Measurements from ENCODE around the gene ZNRF2.

ZNRF2 gene

DNA sequence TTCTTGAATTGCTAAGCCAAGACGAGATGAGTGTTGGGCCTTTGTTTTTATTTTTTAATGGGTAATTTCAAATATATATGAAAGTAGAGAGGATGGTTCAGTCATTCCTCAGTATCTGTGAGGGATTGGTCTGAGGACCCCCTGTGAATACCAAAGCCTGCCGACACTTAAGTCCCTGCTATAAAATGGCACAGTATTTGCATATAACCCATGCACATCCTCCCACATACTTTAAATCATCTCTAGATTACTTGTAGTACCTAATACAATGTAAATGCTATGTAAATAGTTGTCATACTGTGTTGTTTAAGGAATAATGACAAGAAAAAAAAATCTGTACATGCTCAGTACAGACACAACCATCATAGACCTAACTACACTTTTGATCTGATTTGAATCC lies 120.8 kb downstream of the ZNRF2 start:
- Histone ChIP-seq H2AFZ (ENCODE audit: low read depth, low read length) (no peak overlapping the region), H3K4me1 (ENCODE audit: insufficient read depth, low read length) (no peaks in the 10 kb centered on the region), H3K4me3 (ENCODE audit: low read length) (no peak overlapping the region), H3K27me3 (ENCODE audit: insufficient read depth, low read length) (no peaks in the 10 kb centered on the region), H3K36me3 (ENCODE audit: insufficient read depth, low read length) (no peaks in the 10 kb centered on the region), H3K9me3 (ENCODE audit: low read length) (no peaks in the 10 kb centered on the region)

DNA sequence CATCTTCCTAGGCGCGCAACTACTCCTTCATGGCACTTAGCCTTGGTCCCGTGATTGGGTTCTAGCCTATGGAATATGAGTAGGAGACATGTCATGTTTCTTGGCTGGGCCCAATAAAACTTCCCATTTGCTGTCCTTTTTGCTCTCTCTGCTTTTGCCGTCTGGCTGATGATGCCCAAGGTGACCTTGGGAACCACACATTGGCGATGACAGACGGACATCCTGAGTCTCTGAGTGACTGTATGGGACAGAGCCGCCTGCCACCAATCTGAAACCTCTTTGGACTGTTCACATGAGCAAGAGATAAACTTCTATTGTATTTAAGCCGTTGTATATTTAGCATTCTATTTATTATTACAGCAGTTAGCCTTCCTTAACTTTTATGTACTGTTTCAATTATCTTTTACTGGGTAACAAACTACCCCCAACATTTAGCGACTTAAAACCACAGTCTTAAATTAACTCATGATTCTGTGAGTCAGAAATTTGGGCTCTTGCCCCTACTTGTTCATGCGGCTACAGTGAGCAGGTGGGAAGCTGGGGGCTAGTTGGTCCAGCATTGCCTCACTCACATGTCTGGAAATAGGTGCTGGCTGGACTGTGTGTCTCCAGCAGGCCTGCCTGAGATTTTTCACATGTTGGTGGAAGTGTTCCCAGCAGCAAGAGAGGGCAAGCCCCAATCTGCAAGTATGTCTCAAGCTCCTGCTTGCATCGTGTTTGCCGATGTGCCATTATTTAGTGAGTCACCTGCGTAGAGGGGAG lies 122.4 kb downstream of the ZNRF2 start:
- no peaks in the 10 kb centered on the region for H3K4me1 ChIP-seq (ENCODE audit: insufficient read depth, low read length)
- H2AFZ ChIP-seq (ENCODE audit: low read depth, low read length): no peak overlapping the region
- H3K4me3 ChIP-seq (ENCODE audit: low read length): no peak overlapping the region
- H3K9me3 ChIP-seq (ENCODE audit: low read length): no peaks in the 10 kb centered on the region
- H3K36me3 ChIP-seq (ENCODE audit: insufficient read depth, low read length): no peaks in the 10 kb centered on the region
- no peaks in the 10 kb centered on the region for H3K27me3 ChIP-seq (ENCODE audit: insufficient read depth, low read length)

DNA sequence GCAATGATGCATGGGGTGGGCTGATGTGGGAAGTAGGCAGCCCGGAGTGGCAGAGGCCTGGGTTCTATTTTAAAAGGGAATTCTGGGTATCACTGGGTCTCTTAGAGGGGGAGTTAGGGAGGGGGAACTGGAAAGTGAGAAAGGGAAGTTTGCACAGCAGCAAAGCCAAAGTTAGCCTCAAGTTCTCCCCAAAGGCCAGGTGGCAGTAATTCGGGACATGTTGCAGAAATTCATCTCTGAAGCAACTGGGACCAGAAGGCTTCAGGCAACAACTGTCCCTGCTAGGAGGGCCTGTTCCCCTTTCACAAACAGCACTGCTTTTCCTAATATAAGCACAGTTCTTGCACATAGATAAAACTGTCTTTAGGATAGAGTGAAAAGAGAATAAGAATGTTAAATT lies 126.8 kb downstream of the ZNRF2 start:
- H3K9me3 ChIP-seq (ENCODE audit: low read length): peaks cover 4% of the 10 kb centered on the region
- no peak overlapping the region for H3K4me3 ChIP-seq (ENCODE audit: low read length)
- no peaks in the 10 kb centered on the region for H3K36me3 ChIP-seq (ENCODE audit: insufficient read depth, low read length)
- no peaks in the 10 kb centered on the region for H3K27me3 ChIP-seq (ENCODE audit: insufficient read depth, low read length)
- no peaks in the 10 kb centered on the region for H3K4me1 ChIP-seq (ENCODE audit: insufficient read depth, low read length)
- no peak overlapping the region for H2AFZ ChIP-seq (ENCODE audit: low read depth, low read length)

DNA sequence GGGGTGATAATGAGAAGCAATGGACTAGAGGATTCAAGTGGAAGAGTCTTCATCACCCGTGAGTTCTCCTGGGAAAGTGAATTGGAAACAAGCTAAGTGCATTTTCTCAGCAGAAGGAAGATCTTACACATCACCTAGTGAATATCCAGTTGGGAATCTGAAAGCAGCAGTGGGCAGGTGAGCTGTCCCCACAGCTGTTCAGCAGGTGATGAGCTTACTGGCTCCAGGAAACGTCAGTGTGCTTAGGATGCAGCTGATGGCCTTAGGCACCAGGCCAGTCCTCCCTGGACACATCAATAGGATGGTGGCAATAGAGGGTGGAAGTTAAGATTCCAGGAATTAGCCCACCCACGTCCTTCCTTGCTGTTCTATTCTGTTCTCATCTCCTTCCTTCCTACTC lies 127.5 kb downstream of the ZNRF2 start:
- no peaks in the 10 kb centered on the region for H3K27me3 ChIP-seq (ENCODE audit: insufficient read depth, low read length)
- peaks cover 4% of the 10 kb centered on the region for H3K9me3 ChIP-seq (ENCODE audit: low read length)
- no peak overlapping the region for H3K4me3 ChIP-seq (ENCODE audit: low read length)
- no peak overlapping the region for H2AFZ ChIP-seq (ENCODE audit: low read depth, low read length)
- H3K4me1 ChIP-seq (ENCODE audit: insufficient read depth, low read length): no peaks in the 10 kb centered on the region
- H3K36me3 ChIP-seq (ENCODE audit: insufficient read depth, low read length): no peaks in the 10 kb centered on the region

DNA sequence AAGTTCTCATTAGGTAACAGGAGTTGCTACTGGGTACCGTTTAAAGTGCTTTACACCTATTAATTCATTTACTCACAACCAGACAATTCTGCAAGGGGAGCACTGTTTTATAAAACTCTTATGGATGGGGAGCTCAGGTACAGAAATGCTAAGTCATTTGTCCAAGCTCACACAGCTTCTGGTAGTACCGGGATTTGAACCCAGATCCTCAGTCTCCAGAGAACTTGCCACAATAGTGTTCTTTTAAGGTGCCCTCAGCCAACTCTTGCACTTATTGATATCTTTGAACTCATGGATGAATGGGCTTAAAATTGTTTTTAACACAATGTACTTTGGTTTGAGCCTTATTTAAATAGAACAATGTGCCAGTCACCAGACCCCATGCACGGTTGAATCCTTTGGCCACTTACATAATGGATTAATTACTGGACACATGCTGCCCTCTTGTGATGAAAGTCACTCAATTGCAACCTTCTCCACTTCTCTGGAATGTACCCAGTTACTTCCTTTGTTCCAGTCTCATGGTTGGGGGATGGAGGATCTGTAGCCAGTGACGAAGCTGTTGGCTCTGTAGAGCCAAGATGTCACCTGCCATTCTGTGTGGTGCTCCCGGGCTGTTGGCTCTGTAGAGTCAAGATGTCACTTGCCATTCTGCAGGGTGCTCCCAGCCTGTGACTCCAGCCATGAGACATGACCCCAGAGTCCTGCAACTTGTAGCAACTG lies 128.5 kb downstream of the ZNRF2 start:
- Histone ChIP-seq H3K4me3 (ENCODE audit: low read length) (no peak overlapping the region), H3K9me3 (ENCODE audit: low read length) (peaks cover 4% of the 10 kb centered on the region), H3K27me3 (ENCODE audit: insufficient read depth, low read length) (no peaks in the 10 kb centered on the region), H3K36me3 (ENCODE audit: insufficient read depth, low read length) (no peaks in the 10 kb centered on the region), H3K4me1 (ENCODE audit: insufficient read depth, low read length) (no peaks in the 10 kb centered on the region), H2AFZ (ENCODE audit: low read depth, low read length) (no peak overlapping the region)

DNA sequence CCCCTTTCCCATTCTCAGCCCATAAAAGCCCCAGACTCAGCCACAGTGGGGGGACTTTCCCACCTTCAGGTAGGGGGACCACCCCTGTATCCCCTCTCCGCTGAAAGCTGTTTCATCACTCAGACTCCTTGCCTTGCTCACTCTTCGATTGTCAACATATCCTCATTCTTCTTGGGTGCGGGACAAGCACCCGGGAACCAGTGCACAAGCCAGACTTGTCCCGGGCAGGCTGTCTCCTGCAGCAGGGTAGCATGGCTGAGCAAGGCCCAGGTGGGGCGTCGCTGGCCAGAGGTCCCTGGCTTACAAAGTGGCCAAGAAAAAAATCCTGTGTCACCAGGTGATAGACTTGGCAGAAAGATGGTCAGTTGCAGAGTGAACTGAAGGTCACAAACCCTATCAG lies 129.5 kb downstream of the ZNRF2 start:
- Histone ChIP-seq H3K27me3 (ENCODE audit: insufficient read depth, low read length) (no peaks in the 10 kb centered on the region), H3K4me3 (ENCODE audit: low read length) (no peak overlapping the region), H3K9me3 (ENCODE audit: low read length) (peaks cover 4% of the 10 kb centered on the region), H3K36me3 (ENCODE audit: insufficient read depth, low read length) (no peaks in the 10 kb centered on the region), H3K4me1 (ENCODE audit: insufficient read depth, low read length) (no peaks in the 10 kb centered on the region), H2AFZ (ENCODE audit: low read depth, low read length) (no peak overlapping the region)

All from neuron (in vitro differentiated cells).